ENCODE results near the gene SATB2. TPM values are rescaled to one million over a fixed set of nuclear protein-coding genes. Genes with fewer than 3 reads are reported as not detected.

Gene SATB2
- total RNA-seq, 4 donors from 2014 or later, result 2.6 to 3.7 (median 3.3) TPM

DNA sequence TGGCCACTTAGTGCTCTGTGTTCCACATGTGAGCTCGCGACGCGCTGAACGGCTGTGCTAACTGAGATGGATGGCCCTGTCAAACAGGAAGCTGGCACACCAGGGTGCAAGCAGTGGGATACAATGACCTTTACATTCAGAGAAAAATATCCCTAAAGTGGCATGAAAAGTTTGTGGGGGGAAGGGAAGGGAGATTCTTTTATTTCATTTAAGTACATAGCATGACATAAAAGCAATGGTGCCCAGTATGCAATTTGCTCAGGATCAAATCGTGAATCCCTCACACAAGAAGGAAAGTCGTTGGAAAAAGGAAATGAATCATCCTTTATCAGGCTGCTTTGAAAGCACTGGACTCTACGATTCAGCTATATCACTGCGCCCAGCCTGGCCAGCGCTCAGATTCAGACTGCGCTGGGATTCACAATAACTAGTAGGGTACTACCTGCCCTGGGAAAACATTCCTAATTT is 26.0 kb downstream of the SATB2 start:
- no peak overlapping the region for H3K4me3 ChIP-seq (ENCODE audit: low read depth, poor library complexity, severe bottlenecking)
- 64 to 77% methylated on average over 11 of the region's 11 CpGs for WGBS, 2 donors
- no peak for DNase-seq (ENCODE audit: low spot score in 2 of 2)
- TF ChIP-seq, protein P1, sequence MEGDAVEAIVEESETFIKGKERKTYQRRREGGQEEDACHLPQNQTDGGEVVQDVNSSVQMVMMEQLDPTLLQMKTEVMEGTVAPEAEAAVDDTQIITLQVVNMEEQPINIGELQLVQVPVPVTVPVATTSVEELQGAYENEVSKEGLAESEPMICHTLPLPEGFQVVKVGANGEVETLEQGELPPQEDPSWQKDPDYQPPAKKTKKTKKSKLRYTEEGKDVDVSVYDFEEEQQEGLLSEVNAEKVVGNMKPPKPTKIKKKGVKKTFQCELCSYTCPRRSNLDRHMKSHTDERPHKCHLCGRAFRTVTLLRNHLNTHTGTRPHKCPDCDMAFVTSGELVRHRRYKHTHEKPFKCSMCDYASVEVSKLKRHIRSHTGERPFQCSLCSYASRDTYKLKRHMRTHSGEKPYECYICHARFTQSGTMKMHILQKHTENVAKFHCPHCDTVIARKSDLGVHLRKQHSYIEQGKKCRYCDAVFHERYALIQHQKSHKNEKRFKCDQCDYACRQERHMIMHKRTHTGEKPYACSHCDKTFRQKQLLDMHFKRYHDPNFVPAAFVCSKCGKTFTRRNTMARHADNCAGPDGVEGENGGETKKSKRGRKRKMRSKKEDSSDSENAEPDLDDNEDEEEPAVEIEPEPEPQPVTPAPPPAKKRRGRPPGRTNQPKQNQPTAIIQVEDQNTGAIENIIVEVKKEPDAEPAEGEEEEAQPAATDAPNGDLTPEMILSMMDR (IDR thresholded peaks at IDR 0.05), result no peak
- TF ChIP-seq POLR2A (IDR thresholded peaks at IDR 0.05), result no peak
- intact Hi-C loops (cut with DNase I; ENCODE audit: low total_unique reads), result no loop called here

DNA sequence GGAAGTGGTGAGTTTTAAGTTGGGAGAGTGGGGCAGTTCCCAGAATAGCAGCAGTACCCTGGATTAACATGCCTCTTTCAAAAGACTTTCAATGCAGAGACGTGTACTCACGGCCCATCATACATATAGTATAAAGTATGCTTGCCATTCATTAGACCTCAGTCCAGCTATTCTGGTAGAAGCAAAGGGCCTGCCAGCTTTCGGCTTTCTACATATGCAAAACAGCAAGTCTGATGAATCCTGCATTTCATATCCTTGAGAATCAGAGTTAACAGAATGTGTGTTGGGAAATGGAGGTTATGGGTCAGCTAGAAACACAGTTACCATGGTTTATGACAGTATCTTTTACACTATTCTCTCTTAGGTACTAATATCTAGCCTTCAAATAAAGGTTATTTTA is 27.5 kb downstream of the SATB2 start:
- no peak for TF ChIP-seq POLR2A (IDR thresholded peaks at IDR 0.05)
- TF ChIP-seq, protein P1 (IDR thresholded peaks at IDR 0.05), result no peak
- intact Hi-C loops (cut with DNase I; ENCODE audit: low total_unique reads), result no loop called here
- DNase-seq (ENCODE audit: low spot score in 2 of 2), result no peak
- 90 to 91% methylated on average over 3 of the region's 3 CpGs for WGBS, 2 donors
- no peak overlapping the region for H3K4me3 ChIP-seq (ENCODE audit: low read depth, poor library complexity, severe bottlenecking)

DNA sequence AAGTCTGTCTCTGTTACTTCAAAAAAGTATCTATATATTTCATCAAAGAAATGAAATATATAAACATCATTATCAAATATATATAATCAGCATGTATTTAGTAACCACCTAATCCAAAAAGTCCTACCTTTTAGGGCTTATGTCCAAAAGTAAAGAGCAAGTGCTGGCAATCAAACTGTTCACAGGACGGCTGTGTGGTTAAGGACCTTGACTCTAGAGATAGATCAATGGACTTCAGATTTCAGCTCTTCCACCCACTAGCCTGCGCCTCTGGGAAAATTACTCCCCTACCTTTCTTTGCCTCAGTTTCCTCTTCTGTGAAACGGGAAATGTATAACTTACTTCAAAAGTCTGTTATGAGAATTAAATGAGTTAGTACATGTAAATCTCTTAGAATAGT is 29.4 kb downstream of the SATB2 start:
- H3K4me3 ChIP-seq (ENCODE audit: low read depth, poor library complexity, severe bottlenecking), result no peak overlapping the region
- intact Hi-C loops (cut with DNase I; ENCODE audit: low total_unique reads), result no loop called here
- no peak for TF ChIP-seq POLR2A (IDR thresholded peaks at IDR 0.05)
- TF ChIP-seq, protein P1 (IDR thresholded peaks at IDR 0.05), result no peak
- WGBS, 2 donors, result 94% methylated on average over 3 of the region's 3 CpGs
- no peak for DNase-seq (ENCODE audit: low spot score in 2 of 2)

DNA sequence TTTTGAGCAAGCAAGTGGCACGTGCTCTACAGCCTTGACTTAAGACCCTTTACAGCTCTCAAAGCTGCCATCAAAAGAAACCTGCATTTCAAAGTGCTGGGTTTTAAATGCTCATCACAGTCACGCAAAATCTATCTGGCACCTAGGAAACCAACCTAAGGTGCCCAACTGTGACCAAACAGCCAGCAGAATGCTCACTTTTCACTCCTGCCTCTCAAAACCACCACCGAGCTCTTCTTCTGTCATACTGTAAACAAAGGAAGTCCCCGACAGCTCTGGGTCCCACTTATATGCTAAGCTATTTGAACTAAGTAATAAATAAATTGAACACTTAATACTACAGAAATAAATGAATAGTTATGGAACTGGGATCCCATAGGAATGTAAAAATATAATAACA is 33.6 kb downstream of the SATB2 start:
- no peak overlapping the region for H3K4me3 ChIP-seq (ENCODE audit: low read depth, poor library complexity, severe bottlenecking)
- TF ChIP-seq, protein P1 (IDR thresholded peaks at IDR 0.05), result no peak
- TF ChIP-seq POLR2A (IDR thresholded peaks at IDR 0.05), result no peak
- no peak for DNase-seq (ENCODE audit: low spot score in 2 of 2)
- intact Hi-C loops (cut with DNase I; ENCODE audit: low total_unique reads), result no loop called here
- 72 to 79% methylated on average over 4 of the region's 4 CpGs for WGBS, 2 donors

DNA sequence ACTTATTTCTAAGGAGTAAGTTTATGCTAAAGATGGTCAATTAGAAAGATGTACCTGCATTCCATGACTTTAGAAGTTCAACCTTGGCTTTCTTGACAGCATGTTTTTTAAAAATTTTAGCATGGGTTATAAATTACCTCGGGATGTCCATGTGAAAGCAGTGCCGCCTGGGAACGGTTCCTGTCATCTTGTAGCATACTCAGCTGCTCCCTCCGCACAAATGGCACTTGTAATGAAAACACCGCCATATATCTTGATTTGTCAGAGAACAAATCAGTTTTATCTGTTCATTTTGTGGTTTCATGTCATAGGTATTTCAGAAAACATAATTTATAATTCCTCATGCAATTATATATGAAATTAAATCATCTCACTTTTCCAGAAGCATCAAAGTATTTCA is 38.3 kb downstream of the SATB2 start:
- 72 to 73% methylated on average over 5 of the region's 5 CpGs for WGBS, 2 donors
- H3K4me3 ChIP-seq (ENCODE audit: low read depth, poor library complexity, severe bottlenecking), result no peak overlapping the region
- DNase-seq (ENCODE audit: low spot score in 2 of 2), result no peak
- intact Hi-C loops (cut with DNase I; ENCODE audit: low total_unique reads), result no loop called here
- TF ChIP-seq, protein P1 (IDR thresholded peaks at IDR 0.05), result no peak
- TF ChIP-seq POLR2A (IDR thresholded peaks at IDR 0.05), result no peak

DNA sequence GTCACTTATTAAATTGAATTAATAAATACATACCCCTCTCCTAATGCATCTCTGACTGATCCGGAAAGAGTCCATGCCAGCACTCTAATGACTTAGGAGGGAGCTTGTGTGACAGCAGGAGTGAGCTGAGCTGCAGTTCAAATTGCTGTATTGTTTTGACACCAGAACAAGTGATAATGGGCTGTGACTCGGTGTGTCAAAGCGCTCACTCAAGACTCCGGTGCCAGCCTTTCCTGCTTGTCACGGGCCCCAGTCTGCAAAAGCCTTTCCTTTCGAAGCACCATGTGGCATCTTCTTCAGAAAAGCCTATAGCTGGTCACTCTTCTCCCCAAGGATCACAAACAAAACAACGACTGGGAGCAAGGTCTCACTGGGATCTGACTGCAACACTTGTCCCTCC is 43.3 kb downstream of the SATB2 start:
- TF ChIP-seq POLR2A (IDR thresholded peaks at IDR 0.05), result no peak
- TF ChIP-seq, protein P1 (IDR thresholded peaks at IDR 0.05), result no peak
- intact Hi-C loops (cut with DNase I; ENCODE audit: low total_unique reads), result no loop called here
- no peak overlapping the region for H3K4me3 ChIP-seq (ENCODE audit: low read depth, poor library complexity, severe bottlenecking)
- WGBS, 2 donors, result 87% methylated on average over 7 of the region's 7 CpGs
- no peak for DNase-seq (ENCODE audit: low spot score in 2 of 2)

Data from lower leg skin (tissue), 4 donors.